Nephron progenitor cell (in vitro differentiated cells): ENCODE measurements around the gene ANKS1B.
A peak's percentile ranks its signal among the peaks of the same experiment; 100 is the strongest.

Source experiments
- DNase-seq: peaks from one replicate; pipeline ENCODE4 v3.0.0; 2021
- H3K27ac Mint-ChIP-seq: 2 replicates; pipeline ENCODE4 v1.8.0; 2021; ENCODE audit warnings: mild to moderate bottlenecking, moderate library complexity, mixed read lengths
- H3K27me3 Mint-ChIP-seq: 2 replicates; pipeline ENCODE4 v1.8.0; 2021; ENCODE audit warnings: mild to moderate bottlenecking, low read depth, mixed read lengths; ENCODE audit not compliant: poor library complexity
- H3K36me3 Mint-ChIP-seq: 2 replicates; pipeline ENCODE4 v1.8.0; 2021; ENCODE audit warnings: low read depth, mixed read lengths
- H3K4me1 Mint-ChIP-seq: 2 replicates; pipeline ENCODE4 v1.8.0; 2021; ENCODE audit warnings: mixed read lengths
- H3K4me3 Mint-ChIP-seq: 2 replicates; pipeline ENCODE4 v1.8.0; 2021; ENCODE audit warnings: mild to moderate bottlenecking, moderate library complexity, mixed read lengths
- H3K9me3 Mint-ChIP-seq: 2 replicates; pipeline ENCODE4 v1.8.0; 2021; ENCODE audit warnings: mild to moderate bottlenecking, moderate library complexity, mixed read lengths
- CTCF ChIP-seq: fragments of 200-600 bp; sonication (generic); IDR thresholded peaks from 2 replicates; pipeline ENCODE4 v1.5.0; 2021; ENCODE audit warnings: antibody characterized with exemption

The ANKS1B gene

DNA sequence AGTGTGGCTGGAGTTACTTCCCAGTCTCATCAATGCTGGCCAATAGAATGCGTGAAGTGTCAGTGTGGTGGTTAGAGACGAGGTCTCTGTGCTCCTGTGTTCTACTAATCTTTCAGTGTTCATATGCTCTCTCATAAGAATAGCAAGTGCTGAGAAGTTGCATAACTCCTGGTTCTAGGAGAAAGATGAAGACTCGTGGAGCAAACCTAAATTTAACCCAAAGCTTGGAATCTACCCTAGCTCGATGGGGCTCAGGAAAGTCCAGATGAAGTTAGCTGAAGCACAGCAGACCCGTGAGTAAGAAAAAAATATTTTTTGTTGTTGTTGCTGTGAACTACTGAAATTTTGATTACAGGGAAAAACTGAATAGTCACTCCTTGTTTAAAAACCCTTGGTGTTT, 927.1 kb downstream of the ANKS1B start:
- Mint-ChIP-seq H3K4me1 (peaks cover 12% of the 10 kb centered on the region), H3K27me3 (peaks cover 7% of the 10 kb centered on the region), H3K36me3 (no peaks in the 10 kb centered on the region), H3K4me3 (no peak overlapping the region), H3K27ac (no peak overlapping the region), H3K9me3 (no peaks in the 10 kb centered on the region)
- DNase-seq, result no peak
- TF ChIP-seq CTCF, result no peak

- H3K36me3 Mint-ChIP-seq, result no peaks in the 10 kb centered on the region
- H3K27ac Mint-ChIP-seq, result no peak overlapping the region
- no peak for DNase-seq
- H3K27me3 Mint-ChIP-seq, result peaks cover 4% of the 10 kb centered on the region
- TF ChIP-seq CTCF, result no peak
- no peaks in the 10 kb centered on the region for H3K9me3 Mint-ChIP-seq
- peaks cover 6% of the 10 kb centered on the region for H3K4me1 Mint-ChIP-seq
- H3K4me3 Mint-ChIP-seq, result no peak overlapping the region
These were observed 928.5 kb downstream of the ANKS1B start for GRCh38 chr12:99056186-99056585.

GRCh38 chr12:99055299-99055698, 929.4 kb downstream of the ANKS1B start:
- no peak for DNase-seq
- Mint-ChIP-seq H3K4me1 (peaks cover 6% of the 10 kb centered on the region), H3K9me3 (no peaks in the 10 kb centered on the region), H3K36me3 (no peaks in the 10 kb centered on the region), H3K27me3 (peaks cover 7% of the 10 kb centered on the region), H3K4me3 (no peak overlapping the region), H3K27ac (no peak overlapping the region)
- no peak for TF ChIP-seq CTCF

DNA sequence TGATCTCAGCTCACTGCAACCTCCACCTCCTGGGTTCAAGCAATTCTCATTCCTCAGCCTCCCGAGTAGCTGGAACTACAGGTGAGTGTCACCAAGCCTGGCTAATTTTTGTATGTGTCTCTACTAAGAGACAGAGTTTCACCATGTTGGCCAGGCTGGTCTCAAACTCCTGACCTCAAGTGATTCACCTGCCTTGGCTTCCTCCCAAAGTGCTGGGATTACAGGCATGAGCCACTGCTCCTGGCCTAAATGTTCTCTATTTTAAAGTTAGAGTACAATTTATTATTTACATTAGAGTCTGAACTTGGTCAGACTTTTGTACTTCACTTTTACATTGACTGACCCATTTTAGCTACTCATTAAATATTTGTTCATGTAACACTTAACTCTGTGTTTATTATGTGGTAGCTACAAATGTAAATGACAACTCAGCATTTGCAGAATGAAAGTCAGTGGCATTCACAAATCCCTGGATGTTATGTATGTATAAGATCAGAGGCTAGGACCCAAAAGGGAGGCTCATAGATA, 930.1 kb downstream of the ANKS1B start:
- Mint-ChIP-seq H3K4me3 (no peak overlapping the region), H3K36me3 (no peaks in the 10 kb centered on the region), H3K27ac (no peak overlapping the region), H3K9me3 (no peaks in the 10 kb centered on the region), H3K4me1 (peaks cover under 1% of the 10 kb centered on the region), H3K27me3 (peaks cover 7% of the 10 kb centered on the region)
- TF ChIP-seq CTCF, result no peak
- no peak for DNase-seq

DNA sequence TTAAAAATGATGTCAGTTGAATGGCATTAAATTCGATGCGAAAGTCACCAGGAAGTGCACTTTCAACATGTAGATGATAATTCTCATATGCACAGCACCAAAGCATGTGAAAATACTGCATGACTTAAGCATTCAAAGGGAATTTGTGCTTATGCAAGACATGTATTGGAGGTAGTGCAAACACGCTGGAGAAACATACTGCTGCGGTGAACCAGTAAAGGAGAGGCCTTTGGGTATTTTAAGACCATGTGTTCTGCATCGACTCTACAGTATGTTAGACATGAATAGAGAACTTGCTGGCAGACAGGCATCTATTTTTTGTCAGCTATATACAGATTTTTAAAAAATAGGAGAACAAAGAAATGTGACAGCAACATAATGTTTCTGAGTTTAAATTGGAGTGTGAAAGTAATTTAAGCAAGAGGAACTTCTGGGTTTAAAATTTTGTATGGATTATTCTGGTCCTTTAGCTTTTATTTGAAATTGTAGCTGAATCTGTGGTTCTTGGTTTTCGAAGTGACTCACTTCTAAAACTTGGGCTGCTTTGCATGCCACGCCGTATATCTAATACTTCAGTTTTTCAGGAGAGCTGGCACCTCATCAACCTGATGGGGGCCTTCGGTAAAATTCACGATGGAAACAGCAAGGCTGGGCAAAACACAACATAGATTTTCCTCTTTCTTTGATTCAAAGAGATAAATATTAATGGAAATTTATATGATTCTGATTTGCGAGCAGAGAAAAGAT, 930.9 kb downstream of the ANKS1B start:
- no peak for TF ChIP-seq CTCF
- Mint-ChIP-seq H3K9me3 (no peaks in the 10 kb centered on the region), H3K27me3 (peaks cover 5% of the 10 kb centered on the region), H3K4me1 (no peaks in the 10 kb centered on the region), H3K27ac (no peak overlapping the region), H3K4me3 (no peak overlapping the region), H3K36me3 (no peaks in the 10 kb centered on the region)
- no peak for DNase-seq

GRCh38 chr12:99049774-99050173, 935.0 kb downstream of the ANKS1B start:
- Mint-ChIP-seq H3K27ac (peak overlapping the region; percentile 1), H3K36me3 (no peaks in the 10 kb centered on the region), H3K4me1 (no peaks in the 10 kb centered on the region), H3K9me3 (peaks cover 34% of the 10 kb centered on the region), H3K4me3 (no peak overlapping the region), H3K27me3 (peaks cover 11% of the 10 kb centered on the region)
- no peak for TF ChIP-seq CTCF
- DNase-seq, result no peak
